Measurements from ENCODE around the gene PDF. TPM values are rescaled to one million over a fixed set of nuclear protein-coding genes. Genes with fewer than 3 reads are reported as not detected.
"Not testable (repeated sequence)": the region's sequence is repeated elsewhere in the genome, so short reads cannot be mapped to it uniquely, and the experiment has no call there.

The PDF gene
- polyA plus RNA-seq, 3 donors = 4.9 to 14.8 (median 6.5) TPM

DNA sequence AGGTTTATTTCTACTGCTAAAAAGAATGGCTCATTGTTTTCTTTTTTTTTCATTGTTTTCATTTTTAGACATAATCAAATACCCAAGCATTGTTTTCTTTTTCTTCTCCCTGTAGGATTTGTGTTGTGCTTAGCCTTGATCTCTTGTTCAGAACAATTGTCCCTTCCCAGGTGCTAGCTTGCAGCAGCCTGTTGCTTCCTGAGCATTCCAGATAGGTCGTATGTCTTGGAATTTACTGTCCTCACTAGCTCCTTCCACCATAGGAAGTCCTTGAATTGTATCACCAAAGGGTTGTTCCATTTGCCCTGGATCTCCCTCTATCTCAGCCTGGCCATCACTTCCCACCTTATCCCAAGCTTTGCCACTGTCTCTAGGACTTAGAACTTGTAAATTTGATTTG lies 29.2 kb downstream of the PDF start:
- WGBS, 3 donors = 56 to 71% (median 66%) methylated on average over 1 of the region's 1 CpG
- no peak overlapping the region for H3K27ac ChIP-seq (ENCODE audit: low read depth, low read length)

- H3K27ac ChIP-seq (ENCODE audit: low read depth, low read length) = no peak overlapping the region
- 97 to 100% (median 98%) methylated on average over 4 of the region's 4 CpGs for WGBS, 3 donors
Observed at GRCh38 chr16:69298261-69298660, 32.1 kb downstream of the PDF start.

GRCh38 chr16:69296771-69297170 lies 33.6 kb downstream of the PDF start:
- WGBS, 3 donors = 94 to 98% (median 96%) methylated on average over 7 of the region's 7 CpGs
- H3K27ac ChIP-seq (ENCODE audit: low read depth, low read length) = not testable (repeated sequence)

DNA sequence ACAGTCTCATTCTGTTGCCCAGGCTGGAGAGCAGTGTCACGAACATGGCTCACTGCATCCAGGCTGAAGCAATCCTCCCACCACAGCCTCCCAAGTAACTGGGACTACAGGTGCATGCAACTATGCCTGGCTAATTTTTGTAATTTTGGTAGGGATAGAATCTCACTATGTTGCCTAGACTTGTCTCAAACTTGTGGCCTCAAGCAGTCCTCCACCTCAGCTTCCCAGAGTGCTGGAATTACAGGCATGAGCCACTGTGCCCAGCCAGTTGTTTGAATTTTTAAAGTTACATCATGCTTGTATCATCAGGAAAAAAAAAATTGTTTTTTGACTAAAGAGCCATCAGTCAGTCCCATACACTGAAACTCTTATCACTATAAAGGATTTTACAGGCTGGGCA lies 36.3 kb downstream of the PDF start:
- WGBS, 3 donors = 88 to 100% (median 92%) methylated on average over 1 of the region's 1 CpG
- H3K27ac ChIP-seq (ENCODE audit: low read depth, low read length) = no peak overlapping the region

GRCh38 chr16:69293401-69293800 lies 37.0 kb downstream of the PDF start:
- WGBS, 3 donors = 60 to 68% (median 64%) methylated on average over 3 of the region's 3 CpGs
- H3K27ac ChIP-seq (ENCODE audit: low read depth, low read length) = no peak overlapping the region

GRCh38 chr16:69291657-69292056 lies 38.7 kb downstream of the PDF start:
- H3K27ac ChIP-seq (ENCODE audit: low read depth, low read length) = not testable (repeated sequence)
- WGBS, 3 donors = 92 to 95% (median 95%) methylated on average over 9 of the region's 9 CpGs

GRCh38 chr16:69286941-69287713 lies 43.3 kb downstream of the PDF start:
- H3K27ac ChIP-seq (ENCODE audit: low read depth, low read length) = no peak overlapping the region
- 45 to 54% (median 49%) methylated on average over 13 of the region's 13 CpGs for WGBS, 3 donors

- no peak overlapping the region for H3K27ac ChIP-seq (ENCODE audit: low read depth, low read length)
- WGBS, 3 donors = 82 to 87% (median 84%) methylated on average over 4 of the region's 4 CpGs
Observed at GRCh38 chr16:69285240-69285639, 45.1 kb downstream of the PDF start.

DNA sequence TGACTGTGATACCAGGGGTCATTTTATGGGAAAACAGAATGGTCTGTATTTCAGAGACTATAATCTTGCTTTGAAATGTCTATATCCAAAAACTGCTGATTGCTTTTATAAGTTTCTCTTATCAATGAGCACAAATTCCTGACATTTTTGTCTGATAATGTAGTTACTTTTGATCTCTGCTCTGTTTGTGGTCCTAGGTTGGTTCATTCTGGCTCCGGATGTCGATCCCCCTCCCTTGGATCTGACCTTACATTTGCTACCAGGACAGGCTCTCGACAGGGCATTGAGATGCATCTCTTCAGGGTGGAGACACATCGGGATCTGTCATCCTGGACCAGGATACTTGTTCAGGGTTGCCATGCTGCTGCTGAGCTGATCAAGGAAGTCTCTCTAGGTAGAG lies 46.5 kb downstream of the PDF start:
- H3K27ac ChIP-seq (ENCODE audit: low read depth, low read length) = no peak overlapping the region
- 69 to 81% (median 75%) methylated on average over 4 of the region's 4 CpGs for WGBS, 3 donors

DNA sequence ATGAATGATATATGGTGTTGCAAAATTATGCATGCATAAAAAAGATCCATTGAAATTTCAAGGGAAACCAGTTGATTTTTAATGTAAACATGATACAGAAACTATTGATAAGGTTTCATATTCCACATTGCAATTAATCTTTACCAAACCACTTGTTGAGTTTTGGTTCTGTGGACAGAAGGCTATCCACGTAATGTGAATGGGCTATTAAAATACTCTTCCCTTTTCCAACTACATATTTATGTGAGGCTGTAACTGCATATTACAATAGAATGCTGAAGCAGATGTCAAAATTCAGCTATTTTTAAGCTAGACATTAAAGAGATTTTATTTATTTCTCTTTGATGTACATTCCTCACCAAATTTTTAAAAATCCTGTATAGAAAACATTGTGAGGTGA lies 53.0 kb downstream of the PDF start:
- 29 to 62% (median 53%) methylated on average over 1 of the region's 1 CpG for WGBS, 3 donors
- H3K27ac ChIP-seq (ENCODE audit: low read depth, low read length) = no peak overlapping the region

Other genes with a start within 250 kb of the PDF start
- gene HAS3, start 224.9 kb downstream of the PDF start, polyA plus RNA-seq = 1 to 10 TPM in 1 of 3 donors, under 1 TPM in 2; 0.67 to 1.1 (median 0.79) TPM
- gene CHTF8, start 198.0 kb downstream of the PDF start, polyA plus RNA-seq = 10 to 100 TPM; 39.2 to 50.9 (median 42.2) TPM
- 10 to 100 TPM; 17.6 to 50.2 (median 20.9) TPM for gene UTP4, start 197.9 kb downstream of the PDF start, polyA plus RNA-seq
- 10 to 100 TPM in 1 of 3 donors, 1 to 10 TPM in 2; 3.3 to 20.9 (median 8.9) TPM for gene SNTB2, start 143.4 kb downstream of the PDF start, polyA plus RNA-seq
- 10 to 100 TPM; 27.0 to 42.6 (median 27.6) TPM for gene VPS4A, start 19.2 kb downstream of the PDF start, polyA plus RNA-seq
- gene COG8, start 9.0 kb upstream of the PDF start, polyA plus RNA-seq = 10 to 100 TPM; 10.8 to 16.9 (median 16.2) TPM
- 10 to 100 TPM in 2 of 3 donors, 1 to 10 TPM in 1; 6.1 to 28.2 (median 18.4) TPM for gene NIP7, start 9.2 kb upstream of the PDF start, polyA plus RNA-seq
- 100 to 1,000 TPM in 1 of 3 donors, under 1 TPM in 1, not detected in 1; 0.76 to 104 TPM for gene TMED6, start 21.2 kb upstream of the PDF start, polyA plus RNA-seq
- gene TERF2, start 55.4 kb upstream of the PDF start, polyA plus RNA-seq = 10 to 100 TPM in 2 of 3 donors, 1 to 10 TPM in 1; 8.7 to 15.4 (median 11.7) TPM
- gene CYB5B, start 94.0 kb upstream of the PDF start, polyA plus RNA-seq = 10 to 100 TPM; 24.9 to 63.0 (median 54.0) TPM
- gene NFAT5, start 235.4 kb upstream of the PDF start, polyA plus RNA-seq = 1 to 10 TPM; 1.8 to 5.8 (median 4.9) TPM

Data from adipose tissue (tissue), 3 donors.